Measurements from ENCODE around the gene AHCYL1. TPM values are rescaled to one million over a fixed set of nuclear protein-coding genes. Genes with fewer than 3 reads are reported as not detected.
"Not testable (repeated sequence)": the region's sequence is repeated elsewhere in the genome, so short reads cannot be mapped to it uniquely, and the experiment has no call there.

Gene AHCYL1
- total and polyA plus RNA-seq, 8 donors, result 31.0 to 76.3 (median 62.7) TPM

DNA sequence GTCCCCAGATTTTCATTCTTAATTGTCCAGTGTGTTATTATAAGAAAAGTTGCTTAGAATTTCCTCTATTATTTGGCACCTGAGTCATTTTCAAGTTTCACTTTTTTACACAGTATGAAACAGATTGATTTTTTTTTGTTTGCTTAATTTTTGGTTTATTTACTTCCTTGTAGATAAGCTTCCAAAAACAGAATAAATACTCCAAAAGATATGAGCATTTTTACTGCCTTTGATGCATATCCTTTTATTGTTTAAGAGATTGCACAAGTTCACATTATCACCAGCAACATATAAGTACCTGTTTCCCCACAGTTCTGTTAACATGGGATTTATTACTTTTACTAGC is 36.3 kb upstream of the AHCYL1 start:
- H3K27me3 ChIP-seq, result no peaks in the 10 kb centered on the region
- TF ChIP-seq EP300 (IDR thresholded peaks at IDR 0.05), result no peak
- TF ChIP-seq, protein P1, sequence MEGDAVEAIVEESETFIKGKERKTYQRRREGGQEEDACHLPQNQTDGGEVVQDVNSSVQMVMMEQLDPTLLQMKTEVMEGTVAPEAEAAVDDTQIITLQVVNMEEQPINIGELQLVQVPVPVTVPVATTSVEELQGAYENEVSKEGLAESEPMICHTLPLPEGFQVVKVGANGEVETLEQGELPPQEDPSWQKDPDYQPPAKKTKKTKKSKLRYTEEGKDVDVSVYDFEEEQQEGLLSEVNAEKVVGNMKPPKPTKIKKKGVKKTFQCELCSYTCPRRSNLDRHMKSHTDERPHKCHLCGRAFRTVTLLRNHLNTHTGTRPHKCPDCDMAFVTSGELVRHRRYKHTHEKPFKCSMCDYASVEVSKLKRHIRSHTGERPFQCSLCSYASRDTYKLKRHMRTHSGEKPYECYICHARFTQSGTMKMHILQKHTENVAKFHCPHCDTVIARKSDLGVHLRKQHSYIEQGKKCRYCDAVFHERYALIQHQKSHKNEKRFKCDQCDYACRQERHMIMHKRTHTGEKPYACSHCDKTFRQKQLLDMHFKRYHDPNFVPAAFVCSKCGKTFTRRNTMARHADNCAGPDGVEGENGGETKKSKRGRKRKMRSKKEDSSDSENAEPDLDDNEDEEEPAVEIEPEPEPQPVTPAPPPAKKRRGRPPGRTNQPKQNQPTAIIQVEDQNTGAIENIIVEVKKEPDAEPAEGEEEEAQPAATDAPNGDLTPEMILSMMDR (IDR thresholded peaks at IDR 0.05), result no peak
- no peak for TF ChIP-seq POLR2AphosphoS5 (IDR thresholded peaks at IDR 0.05)
- no peak for TF ChIP-seq POLR2A (IDR thresholded peaks at IDR 0.05)
- no peak overlapping the region for H3K4me3 ChIP-seq
- no peaks in the 10 kb centered on the region for H3K9me3 ChIP-seq
- peaks cover 7 to 29% (median 17%) of the 10 kb centered on the region in 4 donors for H3K4me1 ChIP-seq
- intact Hi-C loops (cut with DNase I; ENCODE audit: low total_unique reads), result no loop called here
- DNase-seq, result no peak
- peak overlapping the region in 4 of 5 donors; percentile 70 to 88 (median 78) for H3K27ac ChIP-seq
- no peaks in the 10 kb centered on the region for H3K36me3 ChIP-seq

DNA sequence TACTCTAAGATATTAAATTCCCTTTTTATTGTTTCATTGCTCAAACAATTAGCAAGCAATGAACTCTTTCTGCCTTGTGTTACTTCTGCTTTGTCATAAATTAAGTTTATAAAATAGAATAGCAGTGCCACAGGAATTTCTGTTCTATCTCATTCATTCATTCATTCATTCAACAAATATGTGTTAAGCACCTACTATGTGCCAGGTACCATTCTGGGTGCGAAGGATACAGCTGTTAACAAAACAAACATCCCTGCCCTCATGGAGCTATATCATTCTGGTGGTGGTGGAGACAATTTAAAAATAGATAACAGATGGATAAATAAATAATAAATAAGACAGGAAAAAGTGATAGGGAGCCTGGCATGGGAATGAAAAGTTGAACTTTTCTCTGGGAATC is 34.5 kb upstream of the AHCYL1 start:
- 78 to 81% (median 81%) methylated on average over 1 of the region's 1 CpG for WGBS, 5 donors
- no peaks in the 10 kb centered on the region for H3K9me3 ChIP-seq
- H3K27ac ChIP-seq, result no peak overlapping the region
- intact Hi-C loops (cut with DNase I; ENCODE audit: low total_unique reads), result no loop called here
- no peak for DNase-seq
- no peak overlapping the region for H3K4me3 ChIP-seq
- H3K27me3 ChIP-seq, result no peaks in the 10 kb centered on the region
- TF ChIP-seq POLR2A (IDR thresholded peaks at IDR 0.05) (no peak), EP300 (IDR thresholded peaks at IDR 0.05) (no peak), POLR2AphosphoS5 (IDR thresholded peaks at IDR 0.05) (no peak)
- TF ChIP-seq, protein P1 (IDR thresholded peaks at IDR 0.05), result no peak
- no peaks in the 10 kb centered on the region for H3K36me3 ChIP-seq
- H3K4me1 ChIP-seq, result peaks cover 7 to 29% (median 17%) of the 10 kb centered on the region in 4 donors

DNA sequence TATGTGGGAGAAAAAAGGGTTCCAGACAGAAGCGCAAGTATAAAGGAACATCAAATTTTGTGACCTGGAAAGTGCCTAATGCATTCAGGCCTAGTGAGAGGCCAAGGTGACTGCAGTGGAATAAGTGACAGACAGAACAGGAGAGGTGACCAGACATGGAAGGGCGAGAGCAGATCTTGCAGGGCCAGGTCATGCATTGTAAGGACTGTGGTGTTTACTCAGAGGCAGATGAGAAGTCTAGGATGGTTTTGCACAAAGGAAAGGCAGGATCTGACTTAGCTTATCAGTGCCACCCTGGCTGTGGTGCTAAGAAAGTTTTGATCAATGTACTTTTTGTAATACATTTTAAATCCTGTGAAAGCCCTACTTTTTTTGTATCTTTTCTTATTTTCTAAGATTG is 34.1 kb upstream of the AHCYL1 start:
- H3K4me1 ChIP-seq, result peaks cover 7 to 29% (median 17%) of the 10 kb centered on the region in 4 donors
- TF ChIP-seq, protein P1 (IDR thresholded peaks at IDR 0.05), result no peak
- TF ChIP-seq POLR2A (IDR thresholded peaks at IDR 0.05), result no peak
- no peak for TF ChIP-seq POLR2AphosphoS5 (IDR thresholded peaks at IDR 0.05)
- TF ChIP-seq EP300 (IDR thresholded peaks at IDR 0.05), result no peak
- no peak overlapping the region for H3K27ac ChIP-seq
- H3K9me3 ChIP-seq, result no peaks in the 10 kb centered on the region
- intact Hi-C loops (cut with DNase I; ENCODE audit: low total_unique reads), result no loop called here
- H3K36me3 ChIP-seq, result no peaks in the 10 kb centered on the region
- H3K27me3 ChIP-seq, result no peaks in the 10 kb centered on the region
- WGBS, 5 donors, result 84 to 91% (median 90%) methylated on average over 2 of the region's 2 CpGs
- no peak overlapping the region for H3K4me3 ChIP-seq
- DNase-seq, result no peak

DNA sequence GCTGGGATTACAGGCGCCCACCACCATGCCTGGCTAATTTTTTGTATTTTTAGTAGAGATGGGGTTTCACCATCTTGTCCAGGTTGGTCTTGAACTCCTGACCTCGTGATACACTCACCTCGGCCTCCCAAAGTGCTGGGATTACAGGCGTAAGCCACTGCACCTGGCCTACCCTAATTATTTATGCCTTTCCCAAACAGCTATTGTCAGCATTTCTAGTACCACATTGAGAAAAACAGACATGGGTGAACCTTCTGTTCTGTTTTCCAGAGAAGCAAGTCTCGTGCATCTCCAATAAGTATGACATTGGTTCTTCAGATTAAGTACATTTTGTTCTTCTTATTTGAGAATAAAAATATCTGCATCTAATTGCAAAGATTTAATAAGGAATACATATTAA is 33.1 kb upstream of the AHCYL1 start:
- H3K27ac ChIP-seq; H3K4me3 ChIP-seq; DNase-seq; H3K36me3 ChIP-seq; H3K9me3 ChIP-seq; intact Hi-C loops (cut with DNase I; ENCODE audit: low total_unique reads); H3K27me3 ChIP-seq: not testable (repeated sequence)
- peaks cover 6 to 26% (median 15%) of the 10 kb centered on the region in 4 donors for H3K4me1 ChIP-seq
- WGBS, 5 donors, result 91 to 96% (median 93%) methylated on average over 5 of the region's 5 CpGs

DNA sequence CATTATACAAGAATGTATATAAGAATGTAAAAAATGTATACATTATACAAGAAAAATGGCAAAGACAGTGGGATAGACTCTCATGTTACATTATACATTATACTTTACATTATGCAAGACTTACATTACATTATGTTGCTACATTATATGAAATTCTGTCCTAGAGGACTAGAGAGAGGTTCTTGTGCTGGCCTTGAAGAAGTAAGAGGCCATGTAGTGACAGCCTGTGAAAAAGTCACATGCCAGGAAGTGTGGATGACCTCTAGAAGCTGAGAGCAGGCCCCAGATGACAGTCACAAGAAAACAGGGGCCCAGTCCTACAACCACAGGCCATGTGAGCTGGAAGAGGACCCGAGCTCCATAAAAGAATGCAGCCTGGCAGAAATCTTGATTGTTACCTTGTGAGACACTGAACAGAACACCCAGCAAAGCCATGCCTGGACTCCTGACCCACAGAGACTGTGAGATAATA is 30.5 kb upstream of the AHCYL1 start:
- WGBS, 5 donors, result 26 to 48% (median 30%) methylated on average over 1 of the region's 1 CpG
- intact Hi-C loops (cut with DNase I; ENCODE audit: low total_unique reads), result no loop called here
- Histone ChIP-seq H3K4me1 (peaks cover 0 to 2% (median 0%) of the 10 kb centered on the region in 4 donors), H3K36me3 (no peaks in the 10 kb centered on the region), H3K27me3 (no peaks in the 10 kb centered on the region), H3K9me3 (no peaks in the 10 kb centered on the region), H3K4me3 (no peak overlapping the region), H3K27ac (peak overlapping the region in 1 of 5 donors; percentile 25)
- DNase-seq, result peak in 1 of 2 donors; percentile 26
- TF ChIP-seq POLR2A (IDR thresholded peaks at IDR 0.05) (no peak), POLR2AphosphoS5 (IDR thresholded peaks at IDR 0.05) (no peak), EP300 (IDR thresholded peaks at IDR 0.05) (no peak)
- TF ChIP-seq, protein P1 (IDR thresholded peaks at IDR 0.05), result no peak

All from stomach (tissue), 9 donors.